ENCODE results near the gene KCNN2. TPM values are rescaled to one million over a fixed set of nuclear protein-coding genes. Genes with fewer than 3 reads are reported as not detected.

Gene KCNN2
- total RNA-seq, 8 experiments from 2014 or later, result 0.41 to 4.5 (median 1.8) TPM; not detected in 1

GRCh38 chr5:114438471-114438870, 76.6 kb downstream of the KCNN2 start:
- Histone ChIP-seq H3K27ac (no peak overlapping the region), H3K4me3 (no peak overlapping the region), H3K4me1 (replicated peaks in 1 of 2) (no peaks in the 10 kb centered on the region)
- in situ Hi-C loops (cut with MboI; ENCODE audit: low pct_unique_long_range_greater_than_20kb in 2 of 9, low sequenced_read_pairs in 9 of 9, unreplicated experiment in 9 of 9), result loop anchor here in 2 of 9 experiments (25.0 kb wide), 1 partner anchor 751 kb away; no protein-coding TSS in a partner anchor
- WGBS, 10 experiments, result 11 to 100% (median 94%) methylated on average over 1 to 4 of the region's 4 CpGs; no CpG with 5 or more reads in 2 of the 10 experiments
- no peak for ATAC-seq (replicated peaks in 6 of 8)

GRCh38 chr5:114447084-114447773, 85.4 kb downstream of the KCNN2 start:
- in situ Hi-C loops (cut with MboI; ENCODE audit: low pct_unique_long_range_greater_than_20kb in 2 of 9, low sequenced_read_pairs in 9 of 9, unreplicated experiment in 9 of 9), result loop anchor here in 2 of 9 experiments (25.0 kb wide), 1 partner anchor 760 kb away; no protein-coding TSS in a partner anchor
- WGBS, 10 experiments, result 22 to 100% (median 83%) methylated on average over 1 of the region's 1 CpG; no CpG with 5 or more reads in 2 of the 10 experiments
- Histone ChIP-seq H3K4me1 (replicated peaks in 1 of 2) (peaks cover 0 to 9% of the 10 kb centered on the region in 2 donors), H3K27ac (no peak overlapping the region), H3K4me3 (no peak overlapping the region)
- peak in 1 of 8 experiments; percentile 31 for ATAC-seq (replicated peaks in 6 of 8)

GRCh38 chr5:114448481-114448880, 86.6 kb downstream of the KCNN2 start:
- Histone ChIP-seq H3K4me3 (no peak overlapping the region), H3K4me1 (replicated peaks in 1 of 2) (peaks cover 0 to 9% of the 10 kb centered on the region in 2 donors), H3K27ac (no peak overlapping the region)
- WGBS, 10 experiments, result 0 to 100% (median 94%) methylated on average over 1 to 4 of the region's 4 CpGs
- ATAC-seq (replicated peaks in 6 of 8), result no peak
- in situ Hi-C loops (cut with MboI; ENCODE audit: low pct_unique_long_range_greater_than_20kb in 2 of 9, low sequenced_read_pairs in 9 of 9, unreplicated experiment in 9 of 9), result loop anchor here in 2 of 9 experiments (25.0 kb wide), 1 partner anchor 761 kb away; no protein-coding TSS in a partner anchor

- in situ Hi-C loops (cut with MboI; ENCODE audit: low pct_unique_long_range_greater_than_20kb in 2 of 9, low sequenced_read_pairs in 9 of 9, unreplicated experiment in 9 of 9), result loop anchor here in 3 of 9 experiments (25.0 kb wide), 1 partner anchor 763 kb away; no protein-coding TSS in a partner anchor
- ATAC-seq (replicated peaks in 6 of 8), result peak; percentile 97 to 100 (median 100)
- Histone ChIP-seq H3K4me3 (no peak overlapping the region), H3K27ac (no peak overlapping the region), H3K4me1 (replicated peaks in 1 of 2) (peaks cover 0 to 9% of the 10 kb centered on the region in 2 donors)
- 0 to 28% (median 13%) methylated on average over 2 to 9 of the region's 16 CpGs; no CpG with 5 or more reads in 3 of the 10 experiments for WGBS, 10 experiments
Observed at GRCh38 chr5:114449860-114450421, 88.1 kb downstream of the KCNN2 start.

- peak in 3 of 8 experiments; percentile 54 to 69 (median 59) for ATAC-seq (replicated peaks in 6 of 8)
- Histone ChIP-seq H3K4me1 (replicated peaks in 1 of 2) (peaks cover 0 to 9% of the 10 kb centered on the region in 2 donors), H3K4me3 (no peak overlapping the region), H3K27ac (no peak overlapping the region)
- in situ Hi-C loops (cut with MboI; ENCODE audit: low pct_unique_long_range_greater_than_20kb in 2 of 9, low sequenced_read_pairs in 9 of 9, unreplicated experiment in 9 of 9), result loop anchor here in 1 of 9 experiments (25.0 kb wide), 1 partner anchor 763 kb away; no protein-coding TSS in a partner anchor
- 0 to 93% (median 43%) methylated on average over 1 to 3 of the region's 3 CpGs; no CpG with 5 or more reads in 1 of the 10 experiments for WGBS, 10 experiments
Observed at GRCh38 chr5:114450437-114450836, 88.6 kb downstream of the KCNN2 start.

- in situ Hi-C loops (cut with MboI; ENCODE audit: low pct_unique_long_range_greater_than_20kb in 2 of 9, low sequenced_read_pairs in 9 of 9, unreplicated experiment in 9 of 9), result loop anchor here in 1 of 9 experiments (25.0 kb wide), 1 partner anchor 771 kb away; no protein-coding TSS in a partner anchor
- Histone ChIP-seq H3K4me1 (replicated peaks in 1 of 2) (no peaks in the 10 kb centered on the region), H3K27ac (no peak overlapping the region), H3K4me3 (no peak overlapping the region)
- WGBS, 10 experiments, result 9 to 87% (median 63%) methylated on average over 1 to 5 of the region's 5 CpGs
- no peak for ATAC-seq (replicated peaks in 6 of 8)
Observed at GRCh38 chr5:114458726-114459125, 96.9 kb downstream of the KCNN2 start.

GRCh38 chr5:114467171-114467570, 105.3 kb downstream of the KCNN2 start:
- in situ Hi-C loops (cut with MboI; ENCODE audit: low pct_unique_long_range_greater_than_20kb in 2 of 9, low sequenced_read_pairs in 9 of 9, unreplicated experiment in 9 of 9), result loop anchor here in 1 of 9 experiments (25.0 kb wide), 1 partner anchor 780 kb away; no protein-coding TSS in a partner anchor
- 0 to 100% (median 56%) methylated on average over 1 to 5 of the region's 5 CpGs for WGBS, 10 experiments
- no peak overlapping the region for H3K27ac ChIP-seq
- H3K4me3 ChIP-seq, result no peak overlapping the region
- H3K4me1 ChIP-seq (replicated peaks in 1 of 2), result no peaks in the 10 kb centered on the region
- no peak for ATAC-seq (replicated peaks in 6 of 8)

GRCh38 chr5:114467729-114468128, 105.9 kb downstream of the KCNN2 start:
- in situ Hi-C loops (cut with MboI; ENCODE audit: low pct_unique_long_range_greater_than_20kb in 2 of 9, low sequenced_read_pairs in 9 of 9, unreplicated experiment in 9 of 9), result loop anchor here in 1 of 9 experiments (25.0 kb wide), 1 partner anchor 780 kb away; no protein-coding TSS in a partner anchor
- 0 to 100% (median 69%) methylated on average over 1 to 3 of the region's 3 CpGs; no CpG with 5 or more reads in 1 of the 10 experiments for WGBS, 10 experiments

GRCh38 chr5:114469372-114469771, 107.5 kb downstream of the KCNN2 start:
- H3K4me1 ChIP-seq (replicated peaks in 1 of 2), result no peaks in the 10 kb centered on the region
- H3K4me3 ChIP-seq, result no peak overlapping the region
- in situ Hi-C loops (cut with MboI; ENCODE audit: low pct_unique_long_range_greater_than_20kb in 2 of 9, low sequenced_read_pairs in 9 of 9, unreplicated experiment in 9 of 9), result loop anchor here in 1 of 9 experiments (25.0 kb wide), 1 partner anchor 782 kb away; no protein-coding TSS in a partner anchor
- ATAC-seq (replicated peaks in 6 of 8), result no peak
- no peak overlapping the region for H3K27ac ChIP-seq
- WGBS, 10 experiments, result 0 to 100% (median 75%) methylated on average over 2 to 4 of the region's 4 CpGs

More at GRCh38 chr5:114467729-114468128, 105.9 kb downstream of the KCNN2 start:
- Histone ChIP-seq H3K4me3 (no peak overlapping the region), H3K4me1 (replicated peaks in 1 of 2) (no peaks in the 10 kb centered on the region), H3K27ac (no peak overlapping the region)
- ATAC-seq (replicated peaks in 6 of 8), result no peak

- Histone ChIP-seq H3K4me1 (replicated peaks in 1 of 2) (no peaks in the 10 kb centered on the region), H3K27ac (no peak overlapping the region), H3K4me3 (no peak overlapping the region)
- in situ Hi-C loops (cut with MboI; ENCODE audit: low pct_unique_long_range_greater_than_20kb in 2 of 9, low sequenced_read_pairs in 9 of 9, unreplicated experiment in 9 of 9), result loop anchor here in 1 of 9 experiments (25.0 kb wide), 1 partner anchor 784 kb away; no protein-coding TSS in a partner anchor
- no peak for ATAC-seq (replicated peaks in 6 of 8)
- WGBS, 10 experiments, result 0 to 80% (median 30%) methylated on average over 1 to 2 of the region's 2 CpGs; no CpG with 5 or more reads in 2 of the 10 experiments
Observed at GRCh38 chr5:114471529-114471928, 109.7 kb downstream of the KCNN2 start.

GRCh38 chr5:114473541-114473940, 111.7 kb downstream of the KCNN2 start:
- Histone ChIP-seq H3K4me1 (replicated peaks in 1 of 2) (no peaks in the 10 kb centered on the region), H3K4me3 (no peak overlapping the region), H3K27ac (no peak overlapping the region)
- in situ Hi-C loops (cut with MboI; ENCODE audit: low pct_unique_long_range_greater_than_20kb in 2 of 9, low sequenced_read_pairs in 9 of 9, unreplicated experiment in 9 of 9), result loop anchor here in 1 of 9 experiments (25.0 kb wide), 1 partner anchor 786 kb away; no protein-coding TSS in a partner anchor
- no peak for ATAC-seq (replicated peaks in 6 of 8)
- WGBS, 10 experiments, result 0 to 100% (median 90%) methylated on average over 1 to 2 of the region's 2 CpGs; no CpG with 5 or more reads in 2 of the 10 experiments

- no peaks in the 10 kb centered on the region for H3K4me1 ChIP-seq (replicated peaks in 1 of 2)
- no peak for ATAC-seq (replicated peaks in 6 of 8)
- 0 to 86% (median 63%) methylated on average over 1 of the region's 1 CpG; no CpG with 5 or more reads in 2 of the 10 experiments for WGBS, 10 experiments
- in situ Hi-C loops (cut with MboI; ENCODE audit: low pct_unique_long_range_greater_than_20kb in 2 of 9, low sequenced_read_pairs in 9 of 9, unreplicated experiment in 9 of 9), result no loop called here
- H3K4me3 ChIP-seq, result no peak overlapping the region
- H3K27ac ChIP-seq, result no peak overlapping the region
Observed at GRCh38 chr5:114477816-114478334, 116.0 kb downstream of the KCNN2 start.
